HEK293 (cell line): ENCODE results near the gene LETM1.
A peak's percentile ranks its signal among the peaks of the same experiment; 100 is the strongest.

Experiments
- CTCF ChIA-PET: fragments of 350-600 bp; formaldehyde crosslinking; extraction: SDS; loops from one replicate; lab custom pipeline; 2021; ENCODE audit warnings: antibody characterized with exemption; lab: Yijun Ruan, JAX
- POLR2A ChIA-PET: fragments of 300-600 bp; formaldehyde crosslinking; extraction: SDS; loops from one replicate; lab custom pipeline; 2020; ENCODE audit warnings: antibody characterized with exemption, inconsistent platforms; lab: Yijun Ruan, JAX
- H3K27ac ChIP-seq: fragments of 200-500 bp; sonication (Bioruptor generic); 2 replicates; pipeline ENCODE4 v1.5.1; 2014; ENCODE audit warnings: low read depth, low read length, control low read depth, inconsistent platforms; ENCODE audit errors: extremely low read depth
- H3K36me3 ChIP-seq, 2 experiments: fragments of 200-500 bp in 1 of 2; sonication (Bioruptor generic) in 1 of 2; 1 replicate in 1 of 2; 2 replicates in 1 of 2; pipeline ENCODE4 v1.5.1; 2014 to 2017; ENCODE audit warnings: inconsistent platforms in 2 of 2, low read length in 2 of 2; ENCODE audit not compliant: control insufficient read depth in 2 of 2, insufficient read depth in 1 of 2
- H3K4me1 ChIP-seq: fragments of 200-500 bp; sonication (Bioruptor generic); 2 replicates; pipeline ENCODE4 v1.5.1; 2014; ENCODE audit warnings: mild to moderate bottlenecking, low read length, inconsistent platforms; ENCODE audit not compliant: control insufficient read depth, insufficient read depth
- H3K4me3 ChIP-seq: 2 replicates; pipeline ENCODE4 v1.5.1; 2011; ENCODE audit warnings: low read depth, mild to moderate bottlenecking, control low read depth, low read length, moderate library complexity
- H3K9me3 ChIP-seq: fragments of 200-500 bp; sonication (Bioruptor generic); 2 replicates; pipeline ENCODE4 v1.5.1; 2014; ENCODE audit warnings: low read depth, low read length, inconsistent platforms; ENCODE audit not compliant: control insufficient read depth, insufficient read depth
- GLIS1 ChIP-seq: fragments of 450-650 bp; formaldehyde crosslinking; IDR thresholded peaks from 2 replicates; pipeline ENCODE4 v1.5.1; 2016; ENCODE audit warnings: missing biosample characterization, missing genetic modification characterization
- GLIS2 ChIP-seq: fragments of 450-650 bp; formaldehyde crosslinking; IDR thresholded peaks from 2 replicates; pipeline ENCODE4 v1.5.1; 2016; ENCODE audit warnings: missing biosample characterization, missing genetic modification characterization
- KLF1 ChIP-seq: fragments of 450-650 bp; formaldehyde crosslinking; IDR thresholded peaks from 2 replicates; pipeline ENCODE4 v1.5.1; 2016; ENCODE audit warnings: missing biosample characterization, missing genetic modification characterization
- ZEB2 ChIP-seq: fragments of 450-650 bp; formaldehyde crosslinking; IDR thresholded peaks from 2 replicates; pipeline ENCODE4 v1.5.1; 2016; ENCODE audit warnings: missing biosample characterization, missing genetic modification characterization
- ZIC2 ChIP-seq: fragments of 450-650 bp; formaldehyde crosslinking; IDR thresholded peaks from 2 replicates; pipeline ENCODE4 v1.5.1; 2016; ENCODE audit warnings: missing biosample characterization, missing genetic modification characterization
- ZNF112 ChIP-seq: fragments of 450-650 bp; formaldehyde crosslinking; IDR thresholded peaks from 2 replicates; pipeline ENCODE4 v1.5.0; 2017; ENCODE audit warnings: missing biosample characterization, missing genetic modification characterization
- ZNF341 ChIP-seq: fragments of 450-650 bp; formaldehyde crosslinking; IDR thresholded peaks from 2 replicates; pipeline ENCODE4; 2016; ENCODE audit warnings: low read depth, missing biosample characterization, missing genetic modification characterization
- ZNF394 ChIP-seq: fragments of 450-650 bp; formaldehyde crosslinking; IDR thresholded peaks from 2 replicates; pipeline ENCODE4 v1.5.1; 2016; ENCODE audit warnings: missing biosample characterization, missing genetic modification characterization, mild to moderate bottlenecking, moderate library complexity, borderline replicate concordance
- ZNF785 ChIP-seq: fragments of 450-650 bp; formaldehyde crosslinking; IDR thresholded peaks from 2 replicates; pipeline ENCODE4 v1.5.1; 2016; ENCODE audit warnings: missing biosample characterization, missing genetic modification characterization
- TF ChIP-seq, protein P1 (sequence below): fragments of 450-650 bp; formaldehyde crosslinking; IDR thresholded peaks from 2 replicates; pipeline ENCODE4 v1.5.1; 2016; ENCODE audit warnings: missing biosample characterization, missing genetic modification characterization
- TF ChIP-seq, protein P2 (sequence below): fragments of 450-650 bp; formaldehyde crosslinking; IDR thresholded peaks from 2 replicates; pipeline ENCODE4 v1.5.1; 2016; ENCODE audit warnings: missing biosample characterization, missing genetic modification characterization

The LETM1 gene

DNA sequence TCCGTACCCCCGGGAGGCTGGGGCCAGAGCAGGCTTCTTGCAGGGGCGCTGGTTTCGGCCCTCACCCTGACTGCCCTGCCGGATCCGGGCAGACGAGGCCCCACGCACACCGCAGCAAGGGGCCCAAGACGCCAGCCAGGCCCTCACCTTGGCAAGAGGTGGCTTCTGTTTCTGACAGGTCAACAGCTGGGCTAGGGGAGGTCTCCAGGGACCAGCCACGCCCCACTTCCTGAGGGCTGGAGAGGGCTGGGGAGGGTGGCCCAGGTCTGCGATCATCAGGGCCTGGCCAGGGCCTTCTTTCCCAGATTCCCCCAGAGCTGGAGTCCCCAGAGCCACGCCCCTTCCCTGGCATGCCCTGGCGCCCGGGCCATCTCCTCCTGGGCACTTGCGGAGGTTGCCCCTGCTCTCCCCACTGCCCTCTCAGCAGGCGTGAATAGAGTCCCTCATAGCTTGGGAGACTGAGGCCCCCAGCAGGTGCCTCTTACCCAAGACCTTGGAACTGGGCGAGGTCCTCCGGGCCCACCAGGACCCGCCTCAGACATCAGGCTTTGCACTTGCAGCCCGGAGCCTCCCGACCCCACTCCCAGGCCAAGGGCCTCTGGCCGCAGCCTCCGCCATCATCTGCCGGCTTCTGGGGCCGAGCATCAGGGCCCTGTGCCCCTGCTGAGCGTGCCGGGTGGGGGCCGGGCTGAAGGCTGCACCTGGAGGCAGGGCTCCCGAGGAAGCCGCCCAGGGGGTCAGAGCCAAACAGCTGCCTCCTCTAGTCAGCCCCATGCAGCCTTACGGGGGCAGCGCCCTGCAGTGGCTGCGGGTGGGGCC lies 69.2 kb downstream of the LETM1 start:
- Histone ChIP-seq H3K36me3 (no peaks in the 10 kb centered on the region), H3K27ac (no peak overlapping the region), H3K4me1 (no peaks in the 10 kb centered on the region), H3K4me3 (no peak overlapping the region), H3K9me3 (no peaks in the 10 kb centered on the region)
- ChIA-PET CTCF (interaction anchor here (1.7 kb wide), 1 partner anchor 9 kb away, joined by 4 read pairs; no protein-coding TSS in a partner anchor), POLR2A (no interaction called here)
- TF ChIP-seq ZIC2 (tag by site-specific recombination), result peak; percentile 61
- TF ChIP-seq KLF1 (tag by site-specific recombination), result 0 out of 2 replicates have a peak, but pooled peaks have one; percentile 8
- TF ChIP-seq GLIS1 (tag by site-specific recombination), result peak; percentile 70
- TF ChIP-seq, protein P1, sequence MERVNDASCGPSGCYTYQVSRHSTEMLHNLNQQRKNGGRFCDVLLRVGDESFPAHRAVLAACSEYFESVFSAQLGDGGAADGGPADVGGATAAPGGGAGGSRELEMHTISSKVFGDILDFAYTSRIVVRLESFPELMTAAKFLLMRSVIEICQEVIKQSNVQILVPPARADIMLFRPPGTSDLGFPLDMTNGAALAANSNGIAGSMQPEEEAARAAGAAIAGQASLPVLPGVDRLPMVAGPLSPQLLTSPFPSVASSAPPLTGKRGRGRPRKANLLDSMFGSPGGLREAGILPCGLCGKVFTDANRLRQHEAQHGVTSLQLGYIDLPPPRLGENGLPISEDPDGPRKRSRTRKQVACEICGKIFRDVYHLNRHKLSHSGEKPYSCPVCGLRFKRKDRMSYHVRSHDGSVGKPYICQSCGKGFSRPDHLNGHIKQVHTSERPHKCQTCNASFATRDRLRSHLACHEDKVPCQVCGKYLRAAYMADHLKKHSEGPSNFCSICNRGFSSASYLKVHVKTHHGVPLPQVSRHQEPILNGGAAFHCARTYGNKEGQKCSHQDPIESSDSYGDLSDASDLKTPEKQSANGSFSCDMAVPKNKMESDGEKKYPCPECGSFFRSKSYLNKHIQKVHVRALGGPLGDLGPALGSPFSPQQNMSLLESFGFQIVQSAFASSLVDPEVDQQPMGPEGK (tag by site-specific recombination), result no peak
- TF ChIP-seq, all 188 proteins: peak for 3

DNA sequence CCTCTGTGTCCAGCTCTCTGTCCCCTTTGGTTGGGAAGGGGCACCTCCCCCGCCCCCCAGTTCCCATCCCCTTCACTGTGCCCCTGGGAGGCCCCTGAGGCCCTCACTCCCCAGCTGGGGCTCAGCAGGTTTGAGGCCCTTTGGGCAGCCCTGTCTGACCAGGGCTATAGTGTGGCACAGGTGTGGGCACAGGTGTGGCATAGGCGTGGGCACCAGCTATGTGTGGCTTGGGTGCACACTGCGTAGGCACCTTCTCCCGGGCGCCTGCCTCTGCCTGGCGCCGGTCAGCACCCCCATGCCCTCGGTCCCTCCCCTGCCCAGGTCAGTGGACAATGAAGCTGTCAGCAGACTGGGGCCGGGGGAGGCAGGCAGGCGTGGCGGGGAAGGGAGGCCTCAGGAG lies 70.4 kb downstream of the LETM1 start:
- no peaks in the 10 kb centered on the region for H3K36me3 ChIP-seq
- no peaks in the 10 kb centered on the region for H3K4me1 ChIP-seq
- no peaks in the 10 kb centered on the region for H3K9me3 ChIP-seq
- H3K27ac ChIP-seq, result no peak overlapping the region
- CTCF ChIA-PET, result no interaction called here
- POLR2A ChIA-PET, result no interaction called here
- TF ChIP-seq, protein P2, sequence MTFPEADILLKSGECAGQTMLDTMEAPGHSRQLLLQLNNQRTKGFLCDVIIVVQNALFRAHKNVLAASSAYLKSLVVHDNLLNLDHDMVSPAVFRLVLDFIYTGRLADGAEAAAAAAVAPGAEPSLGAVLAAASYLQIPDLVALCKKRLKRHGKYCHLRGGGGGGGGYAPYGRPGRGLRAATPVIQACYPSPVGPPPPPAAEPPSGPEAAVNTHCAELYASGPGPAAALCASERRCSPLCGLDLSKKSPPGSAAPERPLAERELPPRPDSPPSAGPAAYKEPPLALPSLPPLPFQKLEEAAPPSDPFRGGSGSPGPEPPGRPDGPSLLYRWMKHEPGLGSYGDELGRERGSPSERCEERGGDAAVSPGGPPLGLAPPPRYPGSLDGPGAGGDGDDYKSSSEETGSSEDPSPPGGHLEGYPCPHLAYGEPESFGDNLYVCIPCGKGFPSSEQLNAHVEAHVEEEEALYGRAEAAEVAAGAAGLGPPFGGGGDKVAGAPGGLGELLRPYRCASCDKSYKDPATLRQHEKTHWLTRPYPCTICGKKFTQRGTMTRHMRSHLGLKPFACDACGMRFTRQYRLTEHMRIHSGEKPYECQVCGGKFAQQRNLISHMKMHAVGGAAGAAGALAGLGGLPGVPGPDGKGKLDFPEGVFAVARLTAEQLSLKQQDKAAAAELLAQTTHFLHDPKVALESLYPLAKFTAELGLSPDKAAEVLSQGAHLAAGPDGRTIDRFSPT (tag by site-specific recombination), result 0 out of 2 replicates have a peak, but pooled peaks have one; percentile 22
- no peak for TF ChIP-seq ZNF785 (tag by site-specific recombination)
- H3K4me3 ChIP-seq, result no peak overlapping the region

DNA sequence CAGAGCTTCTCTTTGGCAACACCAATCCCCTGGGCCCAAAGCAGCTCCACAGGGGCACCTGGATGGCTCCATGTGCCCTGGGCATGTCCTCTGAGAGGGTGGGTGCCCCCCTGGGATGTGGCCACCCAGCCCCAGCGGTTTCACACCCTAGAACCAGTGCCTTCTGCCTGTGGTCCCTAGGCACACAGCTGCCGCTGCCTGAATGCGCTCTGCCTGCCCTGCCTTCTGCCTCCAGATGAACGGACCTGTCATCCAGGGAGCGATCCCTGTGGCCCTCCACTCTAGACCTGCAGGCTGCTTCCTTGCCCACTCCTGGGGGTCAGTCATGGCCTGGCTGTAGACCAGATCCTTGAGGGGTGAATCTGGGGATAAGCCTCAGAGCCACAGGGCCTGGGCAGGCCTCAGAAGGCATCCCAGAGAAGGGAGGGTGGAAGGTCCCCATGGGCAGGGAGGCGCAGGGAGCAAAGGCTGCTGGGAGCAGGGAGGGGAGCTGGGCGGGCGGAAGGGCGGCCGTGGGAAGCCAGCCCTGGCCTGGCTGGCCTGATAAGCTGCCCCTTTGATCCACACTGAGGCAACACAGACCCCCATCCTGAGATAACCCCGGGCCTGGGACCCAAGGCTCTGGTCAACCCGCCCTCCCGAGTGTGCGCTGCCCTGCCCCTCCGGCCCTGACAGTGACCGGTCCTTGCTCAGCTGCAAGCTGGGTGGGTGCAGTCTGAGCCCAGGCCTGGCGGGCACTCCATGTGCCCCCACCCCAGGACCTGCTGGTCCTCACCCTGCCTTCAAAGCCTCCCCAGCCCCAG lies 71.0 kb downstream of the LETM1 start:
- Histone ChIP-seq H3K36me3 (no peaks in the 10 kb centered on the region), H3K9me3 (no peaks in the 10 kb centered on the region), H3K27ac (no peak overlapping the region), H3K4me1 (no peaks in the 10 kb centered on the region), H3K4me3 (no peak overlapping the region)
- POLR2A ChIA-PET, result interaction anchor here (1.3 kb wide), 1 partner anchor 11 kb away, joined by 4 read pairs; no protein-coding TSS in a partner anchor
- no peak for TF ChIP-seq GLIS1 (tag by site-specific recombination)
- no peak for TF ChIP-seq ZNF394 (tag by site-specific recombination)
- peak; percentile 85 for TF ChIP-seq ZNF341 (tag by site-specific recombination)
- 0 out of 2 replicates have a peak, but pooled peaks have one; percentile 9 for TF ChIP-seq GLIS2
- TF ChIP-seq ZNF112 (tag by site-specific recombination), result no peak
- no peak for TF ChIP-seq ZEB2 (tag by site-specific recombination)
- CTCF ChIA-PET, result no interaction called here
